ENCODE measurements around the gene FRY.

FRY gene

DNA sequence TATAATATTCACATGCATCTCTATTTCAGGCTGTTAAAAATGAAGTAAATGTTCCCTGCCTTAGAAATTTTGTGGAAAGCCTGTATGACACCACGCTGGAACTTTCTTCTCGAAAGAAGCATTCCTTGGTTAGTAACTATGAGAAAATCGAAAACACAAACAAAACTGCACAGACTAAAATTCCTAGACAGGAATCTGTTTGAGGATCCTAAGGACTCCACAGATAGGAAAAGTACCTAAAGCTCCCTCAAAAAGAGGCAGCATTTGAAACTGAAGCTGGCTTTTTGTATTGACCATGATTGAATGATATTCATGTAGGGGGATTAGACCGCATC, 103.4 kb downstream of the FRY start:
- DNase-seq: no peak

- no peak for DNase-seq
Measured at GRCh38 chr13:32135655-32136054, 104.1 kb downstream of the FRY start.

DNA sequence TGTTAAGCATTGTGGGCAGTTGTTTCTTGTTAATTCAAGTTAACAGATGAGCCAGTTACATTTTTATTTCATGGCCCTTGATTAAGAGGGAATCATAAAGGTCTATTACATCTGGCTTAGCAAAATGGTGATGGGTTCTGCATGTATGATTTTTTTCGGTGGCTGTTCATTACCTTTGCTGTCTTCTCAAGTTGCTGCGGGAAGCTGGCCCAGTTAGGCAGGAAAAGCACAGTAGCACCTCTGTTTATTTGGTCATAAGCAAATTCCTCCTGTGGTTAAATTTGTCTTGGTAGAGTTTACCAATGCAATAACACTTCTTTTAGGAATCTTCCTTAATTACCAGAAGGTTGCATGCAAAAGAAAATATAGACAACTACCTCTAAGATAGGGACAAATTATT, 104.5 kb downstream of the FRY start:
- DNase-seq: no peak

- DNase-seq: no peak
Measured at GRCh38 chr13:32136716-32137115, 105.1 kb downstream of the FRY start.

GRCh38 chr13:32139251-32139650, 107.7 kb downstream of the FRY start:
- DNase-seq: no peak

- DNase-seq: no peak
Measured at GRCh38 chr13:32140109-32140508, 108.5 kb downstream of the FRY start.

DNA sequence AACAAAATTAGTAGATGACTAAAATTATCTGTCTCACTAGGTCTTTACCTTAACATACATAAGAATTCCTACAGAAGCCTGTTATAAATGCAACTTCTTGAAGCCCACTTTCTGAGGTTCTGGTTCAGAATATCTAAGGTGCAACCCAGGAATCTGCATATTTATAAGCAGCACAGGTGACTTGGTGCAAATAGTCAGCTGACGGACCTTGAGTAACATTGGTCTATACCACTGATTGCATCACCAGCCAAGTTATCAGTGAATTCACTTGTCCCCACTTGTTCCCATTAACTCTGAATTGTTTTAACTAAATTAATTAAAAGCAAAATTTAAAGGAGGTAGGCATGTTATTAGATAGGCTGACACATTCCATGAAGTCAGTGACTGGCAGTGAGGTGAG, 109.9 kb downstream of the FRY start:
- DNase-seq: no peak

- DNase-seq: no peak
Measured at GRCh38 chr13:32142115-32142514, 110.5 kb downstream of the FRY start.

DNA sequence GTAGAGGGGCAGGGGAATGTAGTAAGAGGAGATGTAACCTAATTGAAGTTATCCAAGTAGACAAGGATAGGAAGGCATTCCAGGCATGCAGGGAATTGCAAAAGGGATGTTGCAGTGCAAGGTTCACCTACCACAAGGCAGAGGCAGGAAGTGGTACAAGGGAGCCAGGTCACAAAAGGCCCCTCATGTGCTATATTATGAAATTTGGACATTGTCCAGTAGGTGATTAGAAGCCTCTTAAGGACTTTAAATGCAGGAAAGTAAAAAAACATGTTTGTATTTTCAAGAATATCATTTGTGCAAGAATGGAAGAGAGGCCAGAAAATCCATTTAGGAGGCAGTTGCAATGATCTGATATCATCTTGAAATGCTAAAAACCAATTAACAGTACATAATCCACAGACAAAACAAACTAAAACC, 111.4 kb downstream of the FRY start:
- no peak for DNase-seq

DNA sequence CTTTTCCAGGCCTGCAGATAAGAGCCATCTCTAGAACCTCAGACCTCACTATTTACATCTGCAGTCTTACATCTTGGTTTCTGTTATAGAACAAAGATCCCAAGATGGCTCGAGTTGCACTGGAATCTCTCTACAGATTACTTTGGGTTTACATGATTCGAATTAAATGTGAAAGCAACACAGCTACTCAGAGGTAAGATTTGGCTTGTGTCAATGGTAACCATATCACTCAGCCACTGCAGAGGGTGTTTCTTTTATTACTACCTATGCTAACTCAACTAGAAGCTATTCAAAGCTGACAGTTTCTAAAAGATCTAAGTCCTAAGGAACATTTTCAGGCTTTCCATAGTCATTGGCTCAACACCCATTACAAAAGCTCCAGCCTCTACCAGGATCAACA, 115.6 kb downstream of the FRY start:
- no peak for DNase-seq

GRCh38 chr13:32147976-32148375, 116.4 kb downstream of the FRY start:
- DNase-seq: no peak

DNA sequence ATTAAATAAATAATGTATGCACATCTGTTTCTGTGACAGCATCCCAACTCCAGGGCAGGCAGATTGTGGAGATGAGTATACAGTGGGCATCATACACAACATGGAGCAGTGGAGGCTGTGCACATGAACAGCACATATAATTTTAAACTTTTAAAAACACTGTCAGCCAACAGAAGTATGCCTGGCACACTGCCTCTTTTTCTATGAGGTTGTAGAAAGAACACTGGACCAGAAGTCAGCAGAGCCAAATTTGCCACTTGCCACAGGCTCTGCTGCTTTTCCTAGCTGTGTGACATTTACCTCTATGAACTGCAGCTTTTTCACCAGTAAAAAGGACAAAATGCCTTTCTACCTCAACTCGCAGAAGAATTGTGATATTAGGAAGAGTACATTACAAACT, 118.7 kb downstream of the FRY start:
- DNase-seq: no peak

DNA sequence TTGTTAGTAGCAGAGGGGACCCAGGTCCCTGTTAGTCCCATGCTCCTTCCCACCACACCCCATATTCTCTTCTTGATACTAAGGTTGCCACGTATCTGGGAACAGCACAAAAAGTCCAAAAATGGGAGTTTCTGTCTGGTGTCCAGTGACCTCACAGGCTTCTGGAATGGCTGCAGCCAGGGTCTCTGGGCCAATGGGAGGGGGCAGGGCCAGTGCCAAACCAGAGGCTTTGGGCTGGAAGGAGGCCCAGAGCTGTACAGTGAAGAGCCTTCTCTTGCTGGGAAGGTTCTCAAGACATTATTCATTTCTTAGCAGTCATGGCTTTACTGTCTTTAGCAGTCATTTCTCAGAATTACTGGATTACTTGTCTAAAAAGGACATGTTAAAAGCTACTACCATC, 119.2 kb downstream of the FRY start:
- DNase-seq: no peak

- DNase-seq: no peak
Measured at GRCh38 chr13:32151240-32151639, 119.7 kb downstream of the FRY start.

- DNase-seq: no peak
Measured at GRCh38 chr13:32153056-32153455, 121.5 kb downstream of the FRY start.

- DNase-seq: no peak
Measured at GRCh38 chr13:32159137-32159869, 127.7 kb downstream of the FRY start.

- no peak for DNase-seq
Measured at GRCh38 chr13:32162395-32163005, 130.9 kb downstream of the FRY start.

DNA sequence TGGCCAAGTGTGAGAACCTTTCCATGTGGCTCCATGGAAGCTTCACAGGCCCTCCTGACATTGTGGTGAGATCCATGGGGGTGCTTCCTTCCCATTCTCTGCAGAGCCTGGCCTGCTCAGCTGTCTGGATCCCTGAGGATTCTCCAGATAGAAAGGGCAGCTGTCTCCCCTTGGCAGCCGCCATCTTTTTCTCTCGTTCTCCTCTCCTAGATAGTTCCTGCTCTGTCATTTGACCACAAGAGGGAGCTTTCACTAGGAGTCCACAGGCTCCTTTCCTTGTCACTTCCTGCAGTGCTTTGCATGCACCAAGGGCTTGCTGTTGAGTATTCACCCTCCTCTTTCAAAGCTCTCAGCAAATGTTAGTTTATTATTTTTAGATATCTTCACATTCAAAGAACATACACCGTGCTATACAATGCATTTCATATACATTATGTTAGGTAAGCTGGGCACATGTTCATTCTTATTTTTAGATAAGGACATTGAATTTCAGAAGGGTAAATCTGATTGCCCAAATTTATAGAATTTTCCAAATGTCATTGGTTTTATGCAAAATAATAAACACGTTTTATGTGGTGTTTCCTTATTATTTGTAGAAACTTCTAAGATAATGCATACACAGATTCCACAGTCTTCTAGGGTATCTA, 133.2 kb downstream of the FRY start:
- DNase-seq: no peak

DNA sequence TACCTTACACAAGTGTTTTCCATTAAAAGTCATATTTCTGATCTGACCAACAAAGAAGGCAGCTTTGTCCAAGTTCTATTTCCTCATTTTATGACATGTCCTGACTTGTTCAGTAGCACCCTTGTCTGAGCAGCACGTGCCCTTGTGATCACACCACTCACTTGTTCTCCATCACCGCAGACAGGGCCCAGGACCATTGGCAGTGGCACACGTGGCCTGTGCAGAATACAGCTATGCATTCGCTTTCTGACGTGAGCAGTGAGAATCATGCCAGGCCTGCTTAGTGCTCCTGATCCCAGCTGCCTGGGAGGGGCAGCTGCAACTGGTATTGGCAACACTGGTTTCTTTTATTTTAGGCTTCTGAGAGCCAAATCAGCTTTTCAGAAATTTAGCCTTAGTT, 134.2 kb downstream of the FRY start:
- no peak for DNase-seq

GRCh38 chr13:32168131-32168530, 136.6 kb downstream of the FRY start:
- DNase-seq: no peak

- DNase-seq: no peak
Measured at GRCh38 chr13:32170841-32171240, 139.3 kb downstream of the FRY start.

GRCh38 chr13:32173881-32174280, 142.3 kb downstream of the FRY start:
- no peak for DNase-seq

DNA sequence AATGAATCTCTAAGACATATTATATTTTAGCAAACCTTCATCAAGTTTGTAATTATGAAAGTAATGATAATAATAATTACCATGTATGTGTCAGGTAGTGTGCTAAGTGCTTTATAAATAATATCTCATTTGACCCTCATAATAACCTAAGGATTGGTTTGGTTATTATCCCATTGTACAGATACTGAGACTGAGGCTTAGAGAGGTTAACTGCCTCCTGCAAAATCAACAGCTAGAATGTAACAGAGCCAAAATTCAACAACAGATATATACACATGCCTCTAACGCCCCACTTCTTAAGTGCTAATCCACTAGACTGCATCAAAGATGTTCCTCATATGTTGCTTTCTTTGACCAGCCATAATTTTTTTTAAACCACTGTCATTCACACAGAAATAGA, 142.8 kb downstream of the FRY start:
- DNase-seq: no peak

DNA sequence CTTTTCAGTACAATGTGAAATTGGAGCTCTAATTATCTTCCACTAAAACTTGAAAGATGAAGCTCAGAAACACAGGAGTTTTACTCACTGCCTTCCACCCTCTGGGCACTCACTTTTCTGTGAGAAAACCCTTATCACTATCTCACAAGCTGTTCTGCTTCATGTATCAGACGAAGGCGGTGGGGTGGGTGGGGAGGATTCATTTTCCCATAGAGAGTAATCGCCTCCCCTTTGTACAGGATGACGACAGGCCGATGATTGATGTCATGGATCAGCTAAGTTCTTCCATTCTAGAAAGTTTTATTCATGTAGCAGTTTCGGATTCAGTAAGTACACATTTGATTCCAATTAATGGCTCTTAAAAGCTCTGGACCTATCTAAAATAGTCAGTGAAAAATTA, 143.7 kb downstream of the FRY start:
- DNase-seq: no peak
